Heart right ventricle (tissue), 16 donors: ENCODE data around the gene SLC44A5. TPM values are rescaled to one million over a fixed set of nuclear protein-coding genes. Genes with fewer than 3 reads are reported as not detected.

Experiments used
- ATAC-seq, 8 donors: fragments of 200-7000 bp; cut with Tn5 transposase; one replicate each; pipeline ENCODE4 v1.9.1; 2020; ENCODE audit warnings: mild to moderate bottlenecking in 8 of 8, moderate library complexity in 8 of 8, moderate number of reproducible peaks in 1 of 8
- DNase-seq, 2 donors: peaks; one replicate each; pipeline ENCODE4 v3.0.0-alpha.2; 2020
- H3K27ac ChIP-seq, 10 donors: fragments of 200-600 bp; sonication (generic) in 2 of 10; one replicate each; pipeline versions ENCODE4 v1.5.0 to v1.8.0; 2020 to 2022; ENCODE audit warnings: mild to moderate bottlenecking in 3 of 10
- H3K27me3 ChIP-seq, 7 donors: fragments of 200-600 bp; one replicate each; pipeline ENCODE4 v1.8.0; 2021 to 2022; ENCODE audit warnings: mild to moderate bottlenecking in 2 of 7
- H3K36me3 ChIP-seq, 9 donors: fragments of 200-600 bp; sonication (generic) in 1 of 9; one replicate each; pipeline versions ENCODE4 v1.5.0 to v1.8.0; 2020 to 2022; ENCODE audit warnings: mild to moderate bottlenecking in 2 of 9
- H3K4me1 ChIP-seq, 9 donors: fragments of 200-600 bp; sonication (generic) in 1 of 9; one replicate each; pipeline versions ENCODE4 v1.5.0 to v1.8.0; 2020 to 2022; ENCODE audit warnings: mild to moderate bottlenecking in 4 of 9
- H3K4me3 ChIP-seq, 10 donors: fragments of 200-600 bp; sonication (generic) in 2 of 10; one replicate each; pipeline versions ENCODE4 v1.5.0 to v1.8.0; 2020 to 2022; ENCODE audit warnings: mild to moderate bottlenecking in 7 of 10, moderate library complexity in 2 of 10
- H3K9me3 ChIP-seq, 11 donors: fragments of 200-600 bp in 10 of 11; sonication (generic) in 2 of 11; one replicate each; pipeline versions ENCODE4 v1.5.0 to v1.8.0; 2013 to 2022; ENCODE audit warnings: mild to moderate bottlenecking in 2 of 11, control low read depth in 1 of 11, moderate library complexity in 1 of 11
- WGBS, 2 donors: extraction: QIAGEN DNeasy Blood & Tissue Kit; methylation state at CpG; one replicate each; pipeline ENCODE4 v1.1.7; 2013; ENCODE audit warnings: inconsistent platforms in 1 of 2; 5-methylcytosine and 5-hydroxymethylcytosine counted together
- intact Hi-C, 10 donors: fragments of 100-400 bp; cut with DNase I; formaldehyde crosslinking; loops; one replicate each; pipeline versions ENCODE4 v1.11.1 to v1.14.2; 2022
- polyA plus RNA-seq, 2 donors: library from polyadenylated mRNA; stranded (reverse); fragments of 200-250 nt; gene quantifications; one replicate each; pipeline ENCODE4 v1.2.3, GENCODE V29; 2013
- total RNA-seq, 10 donors: library from RNA; stranded (reverse); fragmentation: NEBNext Ultra II Directional in 3 of 10; extraction: Animal tissue kit (Norgen Biotek cat#: 25700) in 3 of 10; gene quantifications; one replicate each; pipeline versions ENCODE4 v1.2.1 to v1.2.4, GENCODE V29; 2021 to 2023
- TF ChIP-seq, protein P1 (sequence below), 9 donors: fragments of 200-600 bp; sonication (generic) in 2 of 9; IDR thresholded peaks; one replicate each; pipeline versions ENCODE4 v1.5.0 to v1.8.0; 2021 to 2022; ENCODE audit warnings: antibody characterized with exemption in 9 of 9, mild to moderate bottlenecking in 5 of 9, moderate library complexity in 1 of 9
- donor health status: Arrhythmogenic right ventricular cardiomyopathy.
- donor health status: ischemic (EF 13 %, LVEDD 7.1; RV severe dilation, severe dysfunction).
- donor health status: healthy with polysubstance abuse.
- donor health status: DM: no; HTN: yes; CAD: no.
- donor health status: DM: no; HTN: no; CAD: no.
- donor health status: ischemic (EF 25% LVEDD 6.9; RV normal size, moderate dysfunction).
- donor health status: ischemic (EF 25% LVEDD 5.7; RV mildly dilated, moderate dysfunction).
- donor health status: healthy.
- donor health status: DM: yes; HTN: yes; CAD: no.
- donor health status: Ischemic cardiomyopathy.
- donor health status: ischemic (EF 35%, LVEDD 5.7; RV mildly dilated, moderate dysfunction).
- donor health status: nonischemic (EF 11% LVEDD 7.7; RV severe dilation, severe dysfunction).
- donor health status: DM: yes; HTN: yes; CAD: no.
- donor health status: PGD.
- donor health status: ischemic (EF 29% LVEDD 5.4; RV normal size, mild dysfunction).
- donor health status: nonischemic (EF 23%, LVEDD 6.1; RV moderate dilation, normal function).

SLC44A5 gene
- total and polyA plus RNA-seq, 12 donors, result 0.10 to 4.8 (median 1.5) TPM

GRCh38 chr1:75211648-75212047 lies 399.3 kb downstream of the SLC44A5 start:
- TF ChIP-seq, protein P1, sequence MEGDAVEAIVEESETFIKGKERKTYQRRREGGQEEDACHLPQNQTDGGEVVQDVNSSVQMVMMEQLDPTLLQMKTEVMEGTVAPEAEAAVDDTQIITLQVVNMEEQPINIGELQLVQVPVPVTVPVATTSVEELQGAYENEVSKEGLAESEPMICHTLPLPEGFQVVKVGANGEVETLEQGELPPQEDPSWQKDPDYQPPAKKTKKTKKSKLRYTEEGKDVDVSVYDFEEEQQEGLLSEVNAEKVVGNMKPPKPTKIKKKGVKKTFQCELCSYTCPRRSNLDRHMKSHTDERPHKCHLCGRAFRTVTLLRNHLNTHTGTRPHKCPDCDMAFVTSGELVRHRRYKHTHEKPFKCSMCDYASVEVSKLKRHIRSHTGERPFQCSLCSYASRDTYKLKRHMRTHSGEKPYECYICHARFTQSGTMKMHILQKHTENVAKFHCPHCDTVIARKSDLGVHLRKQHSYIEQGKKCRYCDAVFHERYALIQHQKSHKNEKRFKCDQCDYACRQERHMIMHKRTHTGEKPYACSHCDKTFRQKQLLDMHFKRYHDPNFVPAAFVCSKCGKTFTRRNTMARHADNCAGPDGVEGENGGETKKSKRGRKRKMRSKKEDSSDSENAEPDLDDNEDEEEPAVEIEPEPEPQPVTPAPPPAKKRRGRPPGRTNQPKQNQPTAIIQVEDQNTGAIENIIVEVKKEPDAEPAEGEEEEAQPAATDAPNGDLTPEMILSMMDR (IDR thresholded peaks at IDR 0.05), result no peak
- intact Hi-C loops, result no loop called here
- no peak for DNase-seq
- H3K4me3 ChIP-seq, result no peak overlapping the region
- H3K27ac ChIP-seq, result no peak overlapping the region
- 62 to 64% methylated on average over 1 of the region's 1 CpG for WGBS, 2 donors
- no peaks in the 10 kb centered on the region for H3K4me1 ChIP-seq
- H3K27me3 ChIP-seq, result no peaks in the 10 kb centered on the region
- H3K9me3 ChIP-seq, result no peaks in the 10 kb centered on the region
- H3K36me3 ChIP-seq, result no peaks in the 10 kb centered on the region
- ATAC-seq, result no peak

DNA sequence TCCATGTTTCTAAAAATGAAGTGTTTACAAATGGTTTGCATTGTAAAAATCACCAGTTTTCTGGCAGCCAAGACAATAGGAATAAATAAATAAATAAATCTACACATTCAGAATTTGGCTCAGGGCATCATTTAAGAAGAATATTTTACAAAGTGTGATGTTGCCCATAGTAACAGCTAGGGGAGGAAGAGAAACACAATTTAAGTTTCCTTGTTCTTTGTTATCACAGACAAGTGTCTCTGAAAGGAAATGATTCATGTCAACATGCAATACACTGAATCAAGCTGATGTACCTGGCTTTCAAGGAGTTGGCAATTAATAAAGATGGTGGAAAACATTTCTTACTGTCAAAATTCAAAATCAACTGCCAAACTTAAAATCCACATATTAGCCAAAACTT lies 402.1 kb downstream of the SLC44A5 start:
- DNase-seq (no peak), ATAC-seq (no peak)
- Histone ChIP-seq H3K4me3 (no peak overlapping the region), H3K4me1 (no peaks in the 10 kb centered on the region), H3K27ac (no peak overlapping the region), H3K9me3 (no peaks in the 10 kb centered on the region), H3K27me3 (no peaks in the 10 kb centered on the region), H3K36me3 (no peaks in the 10 kb centered on the region)
- intact Hi-C loops, result loop anchor here in 2 of 10 donors (5.0 to 10.0 kb wide), 2 partner anchors 434 to 442 kb away; no protein-coding TSS in a partner anchor
- TF ChIP-seq, protein P1 (IDR thresholded peaks at IDR 0.05), result no peak

- ATAC-seq, result peak in 1 of 8 donors; percentile 59
- no peaks in the 10 kb centered on the region for H3K4me1 ChIP-seq
- intact Hi-C loops, result loop anchor here in 8 of 10 donors (2.0 to 10.0 kb wide), 3 partner anchors 429 to 431 kb away; no protein-coding TSS in a partner anchor
- H3K4me3 ChIP-seq, result no peak overlapping the region
- 29 to 32% methylated on average over 8 of the region's 8 CpGs for WGBS, 2 donors
- H3K9me3 ChIP-seq, result no peaks in the 10 kb centered on the region
- DNase-seq, result no peak
- H3K27ac ChIP-seq, result no peak overlapping the region
- peaks cover 0 to 4% (median 0%) of the 10 kb centered on the region in 7 donors for H3K27me3 ChIP-seq
- TF ChIP-seq, protein P1 (IDR thresholded peaks at IDR 0.05), result peak; percentile 33 to 72 (median 63)
- no peaks in the 10 kb centered on the region for H3K36me3 ChIP-seq
Measured at GRCh38 chr1:75203415-75204277, 407.3 kb downstream of the SLC44A5 start.

GRCh38 chr1:75202751-75203150 lies 408.2 kb downstream of the SLC44A5 start:
- WGBS, 2 donors, result 86 to 93% methylated on average over 4 of the region's 4 CpGs
- intact Hi-C loops, result loop anchor here in 7 of 10 donors (2.0 to 10.0 kb wide), 3 partner anchors 428 to 430 kb away; no protein-coding TSS in a partner anchor
- Histone ChIP-seq H3K4me3 (no peak overlapping the region), H3K36me3 (no peaks in the 10 kb centered on the region), H3K9me3 (no peaks in the 10 kb centered on the region), H3K27me3 (peaks cover 0 to 4% (median 0%) of the 10 kb centered on the region in 7 donors), H3K27ac (no peak overlapping the region), H3K4me1 (no peaks in the 10 kb centered on the region)
- DNase-seq (no peak), ATAC-seq (no peak)
- TF ChIP-seq, protein P1 (IDR thresholded peaks at IDR 0.05), result no peak
